ENCODE measurements around the gene PRKG1.

DNA sequence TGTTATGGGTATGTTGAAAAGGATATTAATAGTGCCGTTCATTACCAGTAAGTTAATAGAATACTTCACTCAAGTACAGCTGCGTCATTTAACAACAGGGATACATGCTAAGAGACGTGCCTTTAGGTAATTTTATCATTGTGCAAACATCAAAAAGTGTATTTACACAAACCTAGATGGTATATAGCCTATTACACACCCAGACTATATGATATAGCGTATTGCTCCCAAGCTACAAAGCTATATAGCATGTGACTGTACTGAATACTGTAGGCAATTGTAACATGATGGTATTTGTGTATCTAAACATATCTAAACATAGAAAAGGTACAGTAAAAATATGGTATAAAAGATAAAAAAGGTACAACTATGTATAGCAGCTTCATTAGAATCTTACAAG, 11.1 kb upstream of the PRKG1 start:
- TF ChIP-seq, protein P1, sequence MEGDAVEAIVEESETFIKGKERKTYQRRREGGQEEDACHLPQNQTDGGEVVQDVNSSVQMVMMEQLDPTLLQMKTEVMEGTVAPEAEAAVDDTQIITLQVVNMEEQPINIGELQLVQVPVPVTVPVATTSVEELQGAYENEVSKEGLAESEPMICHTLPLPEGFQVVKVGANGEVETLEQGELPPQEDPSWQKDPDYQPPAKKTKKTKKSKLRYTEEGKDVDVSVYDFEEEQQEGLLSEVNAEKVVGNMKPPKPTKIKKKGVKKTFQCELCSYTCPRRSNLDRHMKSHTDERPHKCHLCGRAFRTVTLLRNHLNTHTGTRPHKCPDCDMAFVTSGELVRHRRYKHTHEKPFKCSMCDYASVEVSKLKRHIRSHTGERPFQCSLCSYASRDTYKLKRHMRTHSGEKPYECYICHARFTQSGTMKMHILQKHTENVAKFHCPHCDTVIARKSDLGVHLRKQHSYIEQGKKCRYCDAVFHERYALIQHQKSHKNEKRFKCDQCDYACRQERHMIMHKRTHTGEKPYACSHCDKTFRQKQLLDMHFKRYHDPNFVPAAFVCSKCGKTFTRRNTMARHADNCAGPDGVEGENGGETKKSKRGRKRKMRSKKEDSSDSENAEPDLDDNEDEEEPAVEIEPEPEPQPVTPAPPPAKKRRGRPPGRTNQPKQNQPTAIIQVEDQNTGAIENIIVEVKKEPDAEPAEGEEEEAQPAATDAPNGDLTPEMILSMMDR (IDR thresholded peaks at IDR 0.05; ENCODE audit: low read depth, low read length, missing input control), result no peak
- TF ChIP-seq, protein P2, sequence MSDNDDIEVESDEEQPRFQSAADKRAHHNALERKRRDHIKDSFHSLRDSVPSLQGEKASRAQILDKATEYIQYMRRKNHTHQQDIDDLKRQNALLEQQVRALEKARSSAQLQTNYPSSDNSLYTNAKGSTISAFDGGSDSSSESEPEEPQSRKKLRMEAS (IDR thresholded peaks at IDR 0.05), result no peak
- TF ChIP-seq RAD21 (IDR thresholded peaks at IDR 0.05) (no peak), RXRA (IDR thresholded peaks at IDR 0.05) (no peak)
